ENCODE measurements around the gene USP43. TPM values are rescaled to one million over a fixed set of nuclear protein-coding genes. Genes with fewer than 3 reads are reported as not detected.
A peak's percentile ranks its signal among the peaks of the same experiment; 100 is the strongest.
"Not testable (repeated sequence)": the region's sequence is repeated elsewhere in the genome, so short reads cannot be mapped to it uniquely, and the experiment has no call there.

The USP43 gene, protein sequence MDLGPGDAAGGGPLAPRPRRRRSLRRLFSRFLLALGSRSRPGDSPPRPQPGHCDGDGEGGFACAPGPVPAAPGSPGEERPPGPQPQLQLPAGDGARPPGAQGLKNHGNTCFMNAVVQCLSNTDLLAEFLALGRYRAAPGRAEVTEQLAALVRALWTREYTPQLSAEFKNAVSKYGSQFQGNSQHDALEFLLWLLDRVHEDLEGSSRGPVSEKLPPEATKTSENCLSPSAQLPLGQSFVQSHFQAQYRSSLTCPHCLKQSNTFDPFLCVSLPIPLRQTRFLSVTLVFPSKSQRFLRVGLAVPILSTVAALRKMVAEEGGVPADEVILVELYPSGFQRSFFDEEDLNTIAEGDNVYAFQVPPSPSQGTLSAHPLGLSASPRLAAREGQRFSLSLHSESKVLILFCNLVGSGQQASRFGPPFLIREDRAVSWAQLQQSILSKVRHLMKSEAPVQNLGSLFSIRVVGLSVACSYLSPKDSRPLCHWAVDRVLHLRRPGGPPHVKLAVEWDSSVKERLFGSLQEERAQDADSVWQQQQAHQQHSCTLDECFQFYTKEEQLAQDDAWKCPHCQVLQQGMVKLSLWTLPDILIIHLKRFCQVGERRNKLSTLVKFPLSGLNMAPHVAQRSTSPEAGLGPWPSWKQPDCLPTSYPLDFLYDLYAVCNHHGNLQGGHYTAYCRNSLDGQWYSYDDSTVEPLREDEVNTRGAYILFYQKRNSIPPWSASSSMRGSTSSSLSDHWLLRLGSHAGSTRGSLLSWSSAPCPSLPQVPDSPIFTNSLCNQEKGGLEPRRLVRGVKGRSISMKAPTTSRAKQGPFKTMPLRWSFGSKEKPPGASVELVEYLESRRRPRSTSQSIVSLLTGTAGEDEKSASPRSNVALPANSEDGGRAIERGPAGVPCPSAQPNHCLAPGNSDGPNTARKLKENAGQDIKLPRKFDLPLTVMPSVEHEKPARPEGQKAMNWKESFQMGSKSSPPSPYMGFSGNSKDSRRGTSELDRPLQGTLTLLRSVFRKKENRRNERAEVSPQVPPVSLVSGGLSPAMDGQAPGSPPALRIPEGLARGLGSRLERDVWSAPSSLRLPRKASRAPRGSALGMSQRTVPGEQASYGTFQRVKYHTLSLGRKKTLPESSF
- 1 to 10 TPM; 3.0 to 9.3 (median 4.2) TPM for total RNA-seq
- 2.7 TPM for total RNA-seq (2013)

DNA sequence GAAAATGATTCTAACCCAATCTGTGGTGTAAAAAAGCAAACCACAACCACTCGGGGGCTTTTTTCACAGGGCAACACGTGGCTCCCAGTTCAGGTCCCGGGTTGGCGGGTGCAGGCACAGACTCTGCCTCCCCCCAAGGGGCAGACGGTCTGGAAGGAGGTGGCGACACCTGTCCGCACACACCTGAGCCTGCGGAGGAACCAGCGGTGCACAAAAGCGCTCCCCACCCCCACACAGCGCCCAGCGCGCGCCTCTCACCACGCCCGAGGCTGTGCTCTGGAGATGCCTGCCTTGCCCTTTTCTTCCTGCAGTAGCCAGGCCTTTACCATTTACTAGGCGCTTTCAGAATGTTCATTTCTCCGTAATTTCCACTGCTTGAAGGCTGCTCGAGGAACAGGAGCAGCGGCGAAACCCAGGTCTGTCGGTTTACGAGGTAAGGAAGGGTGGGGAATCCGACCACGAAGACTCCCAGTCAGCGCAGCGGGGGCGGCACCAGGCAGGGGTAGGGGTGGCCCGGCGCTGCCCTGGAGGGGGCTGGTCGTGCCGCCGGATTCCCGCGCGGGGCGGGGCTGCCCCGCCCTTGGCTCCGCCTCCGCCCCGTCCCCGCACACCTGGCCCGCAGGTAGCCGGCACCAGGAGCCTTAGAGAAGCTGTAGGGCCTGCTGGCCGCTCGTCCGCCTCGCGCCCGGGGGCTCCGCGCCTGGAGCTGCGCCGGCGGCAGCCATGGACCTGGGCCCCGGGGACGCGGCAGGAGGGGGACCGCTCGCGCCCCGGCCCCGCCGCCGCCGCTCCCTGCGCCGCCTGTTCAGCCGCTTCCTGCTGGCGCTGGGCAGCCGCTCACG is at the start of gene USP43:
USP43 (plus strand) TSS at position 608 of the 842 bp plus-strand sequence; CDS start at position 724, 116 bp downstream.
- intact Hi-C loops (cut with micrococcal nuclease) = no loop called here
- peaks cover 0 to 22% of the 10 kb centered on the region in 2 donors for H3K27me3 Mint-ChIP-seq (ENCODE audit: low read depth in 2 of 2)
- DNase-seq = peak; percentile 17 to 36

DNA sequence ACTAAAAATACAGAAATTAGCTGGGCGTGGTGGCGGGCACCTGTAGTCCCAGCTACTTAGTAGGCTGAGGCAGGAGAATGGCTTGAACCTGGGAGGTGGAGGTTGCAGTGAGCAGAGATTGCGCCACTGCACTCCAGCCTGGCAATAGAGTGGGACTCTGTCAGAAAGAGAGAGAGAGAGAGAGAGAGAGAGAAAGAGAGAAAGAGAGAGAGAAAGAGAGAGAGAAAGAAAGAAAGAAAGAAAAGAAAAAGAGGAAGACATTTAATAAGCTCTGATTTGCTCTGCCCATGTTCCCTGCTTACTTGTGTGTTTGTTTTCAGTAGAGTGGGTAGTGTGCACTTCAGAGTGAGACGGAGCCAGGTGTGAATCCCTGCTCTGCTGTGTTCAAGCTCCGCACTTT is 47.7 kb upstream of the USP43 start:
- H3K4me3 Mint-ChIP-seq, H3K27ac Mint-ChIP-seq, H3K36me3 Mint-ChIP-seq: not testable (repeated sequence)

More for the DNA sequence above, at the start of gene USP43:
- Histone ChIP-seq H3K4me1 (ENCODE audit: control insufficient read depth, insufficient read depth, low read length) (peaks cover 20% of the 10 kb centered on the region), H3K4me3 (ENCODE audit: low read length) (peak within 1 kb of the TSS; percentile 57), H3K27ac (ENCODE audit: low read length) (no peak within 1 kb of the TSS), H3K9me3 (ENCODE audit: control insufficient read depth, insufficient read depth, low read length) (no peaks in the 10 kb centered on the region), H3K36me3 (ENCODE audit: control insufficient read depth, insufficient read depth, low read length) (no peaks in the 10 kb centered on the region), H3K27me3 (ENCODE audit: control insufficient read depth, insufficient read depth, low read length) (peaks cover 11% of the 10 kb centered on the region)
- no peaks in the 10 kb centered on the region for H3K9me3 Mint-ChIP-seq
- under 1% methylated on average over 72 of the region's 72 CpGs for WGBS (ENCODE audit: insufficient coverage)
- peaks cover 16 to 20% of the 10 kb centered on the region in 2 donors for H3K4me1 Mint-ChIP-seq
- peak within 1 kb of the TSS; percentile 22 to 31 for H3K27ac Mint-ChIP-seq
- ATAC-seq = peak; percentile 51 to 72 (median 69)
- peak within 1 kb of the TSS; percentile 92 for H3K4me3 Mint-ChIP-seq
- no peaks in the 10 kb centered on the region for H3K36me3 Mint-ChIP-seq
- TF ChIP-seq, protein P1, sequence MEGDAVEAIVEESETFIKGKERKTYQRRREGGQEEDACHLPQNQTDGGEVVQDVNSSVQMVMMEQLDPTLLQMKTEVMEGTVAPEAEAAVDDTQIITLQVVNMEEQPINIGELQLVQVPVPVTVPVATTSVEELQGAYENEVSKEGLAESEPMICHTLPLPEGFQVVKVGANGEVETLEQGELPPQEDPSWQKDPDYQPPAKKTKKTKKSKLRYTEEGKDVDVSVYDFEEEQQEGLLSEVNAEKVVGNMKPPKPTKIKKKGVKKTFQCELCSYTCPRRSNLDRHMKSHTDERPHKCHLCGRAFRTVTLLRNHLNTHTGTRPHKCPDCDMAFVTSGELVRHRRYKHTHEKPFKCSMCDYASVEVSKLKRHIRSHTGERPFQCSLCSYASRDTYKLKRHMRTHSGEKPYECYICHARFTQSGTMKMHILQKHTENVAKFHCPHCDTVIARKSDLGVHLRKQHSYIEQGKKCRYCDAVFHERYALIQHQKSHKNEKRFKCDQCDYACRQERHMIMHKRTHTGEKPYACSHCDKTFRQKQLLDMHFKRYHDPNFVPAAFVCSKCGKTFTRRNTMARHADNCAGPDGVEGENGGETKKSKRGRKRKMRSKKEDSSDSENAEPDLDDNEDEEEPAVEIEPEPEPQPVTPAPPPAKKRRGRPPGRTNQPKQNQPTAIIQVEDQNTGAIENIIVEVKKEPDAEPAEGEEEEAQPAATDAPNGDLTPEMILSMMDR (IDR thresholded peaks at IDR 0.05) = no peak

DNA sequence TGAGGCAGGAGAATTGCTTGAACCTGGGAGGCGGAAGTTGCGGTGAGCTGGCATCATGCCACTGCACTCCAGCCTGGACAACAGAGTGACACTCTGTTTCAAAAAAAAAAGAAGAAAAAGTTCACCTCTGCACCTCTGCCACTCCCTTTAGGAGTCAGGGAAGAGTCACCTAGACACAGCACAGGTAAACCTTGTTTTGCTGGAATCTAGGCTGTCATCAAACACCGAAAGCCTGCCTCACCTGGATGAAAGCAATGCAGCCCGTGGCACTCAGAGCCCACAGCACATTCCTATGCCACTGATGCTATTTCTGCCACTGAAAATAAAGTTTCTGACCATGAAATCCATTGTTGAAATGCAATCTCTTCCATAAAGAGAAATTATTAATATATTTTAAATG is 46.7 kb upstream of the USP43 start:
- DNase-seq (no peak), ATAC-seq (no peak)
- H3K27me3 Mint-ChIP-seq (ENCODE audit: low read depth in 2 of 2) = peaks cover 5 to 10% of the 10 kb centered on the region in 2 donors
- Histone ChIP-seq H3K27me3 (ENCODE audit: control insufficient read depth, insufficient read depth, low read length) (no peaks in the 10 kb centered on the region), H3K36me3 (ENCODE audit: control insufficient read depth, insufficient read depth, low read length) (no peaks in the 10 kb centered on the region), H3K9me3 (ENCODE audit: control insufficient read depth, insufficient read depth, low read length) (no peaks in the 10 kb centered on the region), H3K4me1 (ENCODE audit: control insufficient read depth, insufficient read depth, low read length) (no peaks in the 10 kb centered on the region), H3K4me3 (ENCODE audit: low read length) (no peak overlapping the region), H3K27ac (ENCODE audit: low read length) (no peak overlapping the region)
- H3K27ac Mint-ChIP-seq = no peak overlapping the region
- TF ChIP-seq, protein P1 (IDR thresholded peaks at IDR 0.05) = no peak
- intact Hi-C loops (cut with micrococcal nuclease) = no loop called here
- H3K4me3 Mint-ChIP-seq = no peak overlapping the region
- no peaks in the 10 kb centered on the region for H3K9me3 Mint-ChIP-seq
- no peaks in the 10 kb centered on the region for H3K36me3 Mint-ChIP-seq
- no peaks in the 10 kb centered on the region for H3K4me1 Mint-ChIP-seq
- 83% methylated on average over 4 of the region's 4 CpGs for WGBS (ENCODE audit: insufficient coverage)

More for the DNA sequence above, 47.7 kb upstream of the USP43 start:
- H3K4me1 ChIP-seq (ENCODE audit: control insufficient read depth, insufficient read depth, low read length); DNase-seq; H3K9me3 Mint-ChIP-seq; H3K9me3 ChIP-seq (ENCODE audit: control insufficient read depth, insufficient read depth, low read length); H3K36me3 ChIP-seq (ENCODE audit: control insufficient read depth, insufficient read depth, low read length); H3K27ac ChIP-seq (ENCODE audit: low read length); H3K4me3 ChIP-seq (ENCODE audit: low read length); intact Hi-C loops (cut with micrococcal nuclease); ATAC-seq; H3K27me3 ChIP-seq (ENCODE audit: control insufficient read depth, insufficient read depth, low read length); H3K4me1 Mint-ChIP-seq: not testable (repeated sequence)
- H3K27me3 Mint-ChIP-seq (ENCODE audit: low read depth in 2 of 2) = peaks cover 4 to 10% of the 10 kb centered on the region in 2 donors
- 95% methylated on average over 5 of the region's 5 CpGs for WGBS (ENCODE audit: insufficient coverage)

DNA sequence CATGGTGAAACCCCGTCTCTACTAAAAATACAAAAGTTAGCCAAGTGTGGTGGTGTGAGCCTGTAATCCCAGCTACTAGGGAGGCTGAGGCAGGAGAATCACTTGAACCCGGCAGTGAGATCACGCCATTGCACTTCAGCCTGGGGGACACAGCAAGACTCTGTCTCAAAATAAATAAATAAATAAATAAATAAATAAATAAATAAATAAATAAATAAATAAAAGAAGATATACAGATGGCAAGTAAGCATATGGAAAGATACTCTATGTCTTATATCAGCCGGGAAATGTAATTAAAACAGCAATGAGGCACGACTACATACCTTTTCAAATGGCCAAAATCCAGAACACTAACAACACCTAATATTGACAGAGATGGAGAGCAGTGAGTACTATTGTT is 40.7 kb upstream of the USP43 start:
- H3K9me3 ChIP-seq (ENCODE audit: control insufficient read depth, insufficient read depth, low read length); H3K4me1 ChIP-seq (ENCODE audit: control insufficient read depth, insufficient read depth, low read length); ATAC-seq; H3K27ac Mint-ChIP-seq; H3K36me3 Mint-ChIP-seq; H3K36me3 ChIP-seq (ENCODE audit: control insufficient read depth, insufficient read depth, low read length); H3K27me3 ChIP-seq (ENCODE audit: control insufficient read depth, insufficient read depth, low read length); DNase-seq; intact Hi-C loops (cut with micrococcal nuclease); H3K27ac ChIP-seq (ENCODE audit: low read length); H3K9me3 Mint-ChIP-seq; H3K4me3 ChIP-seq (ENCODE audit: low read length); H3K4me3 Mint-ChIP-seq; H3K4me1 Mint-ChIP-seq: not testable (repeated sequence)
- peaks cover 7 to 14% of the 10 kb centered on the region in 2 donors for H3K27me3 Mint-ChIP-seq (ENCODE audit: low read depth in 2 of 2)
- WGBS (ENCODE audit: insufficient coverage) = 91% methylated on average over 1 of the region's 5 CpGs
